ENCODE data around the gene TYRO3.

The TYRO3 gene

GRCh38 chr15:41558400-41559238, at the start of gene TYRO3:
TSS of gene TYRO3 (plus strand) at chr15:41559212. CDS start at chr15:41559258, 46 bp downstream.
- peak; percentile 63 for DNase-seq (ENCODE audit: low spot score)

GRCh38 chr15:41510728-41511127, 48.3 kb upstream of the TYRO3 start:
- no peak for DNase-seq (ENCODE audit: low spot score)

GRCh38 chr15:41511331-41511898, 47.6 kb upstream of the TYRO3 start:
- no peak for DNase-seq (ENCODE audit: low spot score)

DNA sequence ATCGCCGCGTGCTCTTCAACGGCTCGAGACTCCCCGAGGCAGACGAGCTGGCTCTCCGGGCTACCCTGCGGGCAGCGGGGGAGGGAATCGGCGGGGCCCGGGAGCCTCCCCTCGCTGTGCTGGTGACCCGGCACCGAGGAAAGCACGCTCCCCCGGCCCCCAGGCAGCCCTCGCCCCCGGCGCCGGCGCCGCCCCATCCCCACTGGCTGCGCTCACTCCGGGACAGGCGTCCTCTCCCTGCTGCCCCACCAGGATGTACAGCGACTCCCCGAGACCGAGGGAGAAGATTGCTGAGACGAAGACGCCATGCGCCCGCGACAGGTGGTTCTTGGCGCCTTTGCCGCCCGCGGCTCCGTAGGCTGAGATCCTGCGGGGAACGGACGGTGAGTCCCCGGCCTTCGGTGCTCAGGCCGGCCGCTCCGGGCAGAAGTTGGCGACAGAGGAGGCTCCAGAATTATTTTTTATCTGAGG, 47.1 kb upstream of the TYRO3 start:
- no peak for DNase-seq (ENCODE audit: low spot score)

- DNase-seq (ENCODE audit: low spot score), result no peak
These were observed 46.5 kb upstream of the TYRO3 start for GRCh38 chr15:41512512-41512939.

GRCh38 chr15:41512940-41513505, 46.0 kb upstream of the TYRO3 start:
- DNase-seq (ENCODE audit: low spot score), result no peak

- peak; percentile 38 for DNase-seq (ENCODE audit: low spot score)
These were observed 45.3 kb upstream of the TYRO3 start, which contains the start of gene LTK for GRCh38 chr15:41513506-41514227. TSS of gene LTK (minus strand) at chr15:41513827. CDS start at chr15:41513709, 118 bp downstream.

GRCh38 chr15:41517895-41518449, 41.0 kb upstream of the TYRO3 start:
- DNase-seq (ENCODE audit: low spot score), result no peak

- no peak for DNase-seq (ENCODE audit: low spot score)
These were observed 38.4 kb upstream of the TYRO3 start for GRCh38 chr15:41520636-41521035.

DNA sequence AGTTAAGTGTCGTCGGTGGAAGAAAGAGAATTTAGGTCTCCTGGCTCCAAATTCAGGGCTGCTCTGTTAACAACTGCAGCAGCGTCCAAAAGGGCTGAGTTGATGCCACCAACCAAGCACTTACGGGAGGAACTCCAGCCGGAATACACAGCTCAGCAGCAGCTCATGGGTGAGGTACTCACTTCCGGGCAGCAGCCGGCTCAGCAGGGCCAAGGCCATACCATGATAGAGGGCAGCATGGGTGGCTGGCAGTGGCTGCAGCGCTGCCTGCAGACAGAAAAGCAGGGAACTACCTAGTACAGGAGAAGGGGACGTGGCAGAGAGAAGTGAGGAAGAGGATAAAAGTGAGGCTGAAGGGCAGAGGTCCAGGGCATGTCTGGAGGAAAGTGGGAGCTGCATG, 37.4 kb upstream of the TYRO3 start:
- DNase-seq (ENCODE audit: low spot score), result no peak

DNA sequence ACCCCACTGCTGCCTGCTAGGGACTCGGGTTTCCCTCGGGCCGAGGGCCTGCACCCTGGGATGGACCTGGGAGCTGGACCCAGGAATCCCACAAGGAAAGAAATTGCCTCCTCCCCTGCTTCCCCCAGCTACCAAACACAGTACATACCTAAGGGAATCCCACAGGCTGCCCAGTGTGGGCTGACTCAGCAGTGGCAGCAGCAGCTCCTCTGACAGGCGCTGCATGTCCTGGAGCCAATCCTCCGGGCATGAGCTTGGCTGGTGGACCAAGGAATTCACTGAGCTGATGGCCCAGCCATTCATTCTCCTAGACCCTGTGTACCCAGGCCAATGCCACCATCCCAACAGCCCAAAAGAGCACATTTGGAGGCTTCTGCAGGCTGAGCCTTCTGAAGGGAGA, 35.9 kb upstream of the TYRO3 start:
- no peak for DNase-seq (ENCODE audit: low spot score)

- no peak for DNase-seq (ENCODE audit: low spot score)
These were observed 28.6 kb upstream of the TYRO3 start for GRCh38 chr15:41530363-41530956.

GRCh38 chr15:41535544-41535943, 23.5 kb upstream of the TYRO3 start:
- DNase-seq (ENCODE audit: low spot score), result no peak

DNA sequence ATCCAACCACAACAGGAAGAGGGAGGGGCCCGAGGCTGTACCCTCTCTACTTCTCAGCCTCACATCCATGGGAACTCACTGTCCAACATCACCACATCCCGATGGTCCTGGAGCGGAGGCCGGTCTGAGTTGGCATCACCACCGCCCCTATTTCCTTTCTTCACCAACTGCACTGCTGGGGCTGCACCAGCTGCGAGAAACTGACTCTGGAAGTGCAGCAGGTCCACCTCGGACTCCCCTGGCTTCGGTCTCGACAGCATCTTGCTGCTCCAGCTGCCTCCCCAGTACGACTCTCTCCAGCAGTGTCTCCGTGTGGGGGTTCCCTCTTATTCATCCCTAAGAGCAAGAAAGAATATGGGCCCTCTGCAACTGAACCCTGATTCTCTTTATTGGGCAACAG, 22.1 kb upstream of the TYRO3 start:
- DNase-seq (ENCODE audit: low spot score), result no peak

- DNase-seq (ENCODE audit: low spot score), result no peak
These were observed 15.5 kb upstream of the TYRO3 start for GRCh38 chr15:41543521-41543870.

- no peak for DNase-seq (ENCODE audit: low spot score)
These were observed 14.4 kb upstream of the TYRO3 start for GRCh38 chr15:41544650-41545015.

- DNase-seq (ENCODE audit: low spot score), result no peak
These were observed 13.8 kb upstream of the TYRO3 start for GRCh38 chr15:41545218-41545617.

- DNase-seq (ENCODE audit: low spot score), result peak; percentile 75
These were observed 11.9 kb upstream of the TYRO3 start for GRCh38 chr15:41546851-41547786.

GRCh38 chr15:41550066-41550775, 8.8 kb upstream of the TYRO3 start:
- no peak for DNase-seq (ENCODE audit: low spot score)

DNA sequence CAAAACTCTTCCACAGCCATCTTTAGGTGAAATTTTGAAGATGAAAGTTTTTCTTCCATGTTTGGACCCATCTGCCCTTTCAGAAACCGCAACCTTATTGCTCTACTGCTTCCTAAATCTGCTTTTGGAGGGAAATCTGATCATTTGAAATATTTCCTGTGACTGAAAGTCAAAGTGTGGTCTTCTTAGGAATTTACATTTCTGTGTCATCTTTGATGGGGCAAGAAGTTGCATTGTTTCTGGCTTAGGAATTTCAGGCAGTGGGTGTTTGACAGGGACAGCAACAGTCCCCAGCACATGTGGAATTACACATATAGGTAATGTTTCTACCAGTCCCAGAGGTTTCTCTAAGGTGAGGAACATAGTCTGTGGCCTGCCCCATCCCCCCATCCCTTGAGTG, 5.3 kb upstream of the TYRO3 start:
- DNase-seq (ENCODE audit: low spot score), result no peak

Data from LoVo (cell line).